ENCODE measurements around the gene CHAC1.

Gene CHAC1

DNA sequence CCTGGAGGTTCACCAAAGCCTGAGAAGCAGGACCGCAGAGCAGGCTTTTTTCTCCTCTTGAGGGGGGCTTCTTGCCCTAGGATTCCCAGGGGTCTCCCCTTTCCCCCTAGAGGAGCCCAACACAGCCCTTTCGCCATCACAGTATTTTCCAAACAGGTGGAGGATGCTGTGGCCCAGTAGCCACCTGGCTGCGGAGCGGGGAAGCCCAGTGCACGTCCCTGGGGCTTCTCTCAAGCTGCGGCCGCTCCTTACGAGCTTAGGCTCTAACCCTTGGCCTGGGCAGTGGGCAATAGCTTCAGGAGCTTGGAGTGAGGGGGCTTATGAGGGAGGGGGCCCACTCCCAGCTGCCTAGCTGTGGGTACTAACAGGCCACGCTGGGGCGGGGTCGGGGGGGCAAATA, 35.7 kb upstream of the CHAC1 start:
- DNase-seq (ENCODE audit: low read depth, low spot score), result no peak
- TF ChIP-seq SUZ12 (IDR thresholded peaks at IDR 0.05; ENCODE audit: extremely low read depth, insufficient read depth, insufficient read length), result no peak
- TF ChIP-seq YY1 (IDR thresholded peaks at IDR 0.05; ENCODE audit: insufficient read depth, insufficient read length), result no peak
- TF ChIP-seq ZNF274 (IDR thresholded peaks at IDR 0.05; ENCODE audit: low read depth, low read length), result no peak
- Histone ChIP-seq H3K9me3 (ENCODE audit: insufficient read depth, low read length) (no peaks in the 10 kb centered on the region), H3K9ac (ENCODE audit: insufficient read length, low read depth) (no peak overlapping the region), H3K27me3 (ENCODE audit: insufficient read depth, insufficient read length) (peaks cover 82% of the 10 kb centered on the region), H3K4me3 (ENCODE audit: insufficient read length, low read depth) (no peak overlapping the region), H3K4me1 (ENCODE audit: insufficient read depth, insufficient read length) (peaks cover 21% of the 10 kb centered on the region), H3K36me3 (ENCODE audit: insufficient read depth, insufficient read length, low read length) (no peaks in the 10 kb centered on the region)

DNA sequence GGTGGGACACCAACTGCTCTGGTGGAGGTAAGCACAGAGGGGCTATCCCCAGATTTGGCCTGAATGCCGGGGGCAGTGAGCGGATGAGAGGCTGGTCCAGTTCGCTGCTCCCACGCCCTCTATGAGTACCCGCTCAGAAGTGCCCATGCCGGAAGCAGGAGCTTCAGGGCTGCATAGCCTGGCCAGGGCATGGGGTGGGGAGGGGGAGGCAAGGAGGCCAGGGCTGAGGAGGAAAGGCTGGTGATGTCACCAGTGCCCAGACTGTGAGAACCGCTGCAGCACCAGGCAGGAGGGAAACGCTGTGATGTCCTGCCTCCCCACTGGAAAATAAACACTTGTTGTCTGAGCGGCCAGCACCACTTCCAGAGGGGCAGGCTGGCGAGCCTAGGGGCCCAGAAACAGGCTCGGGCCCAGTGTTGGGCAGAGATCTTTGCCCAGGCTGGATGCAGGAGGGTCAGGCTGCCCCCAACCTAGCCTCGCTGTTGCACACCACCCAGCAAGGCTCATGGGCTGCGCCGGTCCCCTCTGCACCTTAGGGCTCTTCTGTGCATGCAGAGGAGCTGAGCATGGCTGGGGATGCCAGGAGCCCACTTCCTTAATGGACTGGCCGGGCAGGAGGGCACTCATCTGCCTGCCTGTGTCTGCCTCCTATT, 35.0 kb upstream of the CHAC1 start:
- H3K9me3 ChIP-seq (ENCODE audit: insufficient read depth, low read length), result no peaks in the 10 kb centered on the region
- no peaks in the 10 kb centered on the region for H3K36me3 ChIP-seq (ENCODE audit: insufficient read depth, insufficient read length, low read length)
- no peak for TF ChIP-seq ZNF274 (IDR thresholded peaks at IDR 0.05; ENCODE audit: low read depth, low read length)
- no peak for TF ChIP-seq YY1 (IDR thresholded peaks at IDR 0.05; ENCODE audit: insufficient read depth, insufficient read length)
- TF ChIP-seq SUZ12 (IDR thresholded peaks at IDR 0.05; ENCODE audit: extremely low read depth, insufficient read depth, insufficient read length), result no peak
- peaks cover 88% of the 10 kb centered on the region for H3K27me3 ChIP-seq (ENCODE audit: insufficient read depth, insufficient read length)
- H3K4me1 ChIP-seq (ENCODE audit: insufficient read depth, insufficient read length), result peaks cover 18% of the 10 kb centered on the region
- H3K9ac ChIP-seq (ENCODE audit: insufficient read length, low read depth), result no peak overlapping the region
- no peak for DNase-seq (ENCODE audit: low read depth, low spot score)
- no peak overlapping the region for H3K4me3 ChIP-seq (ENCODE audit: insufficient read length, low read depth)

DNA sequence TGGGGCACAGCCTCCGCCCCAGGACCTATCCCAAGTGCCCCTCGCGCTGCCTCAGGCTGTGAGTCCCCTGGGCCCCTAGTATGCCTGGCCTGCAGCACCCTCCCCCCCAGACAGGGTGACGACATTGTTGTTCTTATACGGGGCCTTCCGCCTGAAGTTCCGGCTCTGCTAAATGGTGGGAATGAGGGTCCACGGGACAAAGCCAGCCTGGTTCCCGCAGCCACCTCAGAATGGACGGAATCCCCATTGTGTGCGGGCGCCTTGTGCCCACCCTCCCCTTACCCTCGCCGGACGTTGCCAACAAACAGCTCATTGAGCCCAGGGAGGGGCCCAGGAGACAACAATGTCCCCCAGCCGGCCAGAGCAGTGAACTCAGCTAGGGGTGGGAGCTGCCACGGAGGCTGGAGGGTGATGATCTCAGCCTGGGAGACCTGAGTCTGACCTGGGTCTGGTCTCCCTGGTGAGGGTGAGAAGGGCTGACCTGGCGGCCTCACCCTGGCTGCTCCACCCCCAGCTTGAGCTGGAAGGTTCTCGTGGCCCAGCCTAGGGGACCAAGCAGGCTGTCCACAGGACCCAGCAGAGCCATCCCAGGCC, 34.4 kb upstream of the CHAC1 start:
- no peaks in the 10 kb centered on the region for H3K9me3 ChIP-seq (ENCODE audit: insufficient read depth, low read length)
- H3K4me1 ChIP-seq (ENCODE audit: insufficient read depth, insufficient read length), result peaks cover 17% of the 10 kb centered on the region
- H3K9ac ChIP-seq (ENCODE audit: insufficient read length, low read depth), result no peak overlapping the region
- no peaks in the 10 kb centered on the region for H3K36me3 ChIP-seq (ENCODE audit: insufficient read depth, insufficient read length, low read length)
- DNase-seq (ENCODE audit: low read depth, low spot score), result no peak
- H3K27me3 ChIP-seq (ENCODE audit: insufficient read depth, insufficient read length), result peaks cover 94% of the 10 kb centered on the region
- TF ChIP-seq SUZ12 (IDR thresholded peaks at IDR 0.05; ENCODE audit: extremely low read depth, insufficient read depth, insufficient read length) (no peak), YY1 (IDR thresholded peaks at IDR 0.05; ENCODE audit: insufficient read depth, insufficient read length) (no peak), ZNF274 (IDR thresholded peaks at IDR 0.05; ENCODE audit: low read depth, low read length) (no peak)
- H3K4me3 ChIP-seq (ENCODE audit: insufficient read length, low read depth), result no peak overlapping the region

DNA sequence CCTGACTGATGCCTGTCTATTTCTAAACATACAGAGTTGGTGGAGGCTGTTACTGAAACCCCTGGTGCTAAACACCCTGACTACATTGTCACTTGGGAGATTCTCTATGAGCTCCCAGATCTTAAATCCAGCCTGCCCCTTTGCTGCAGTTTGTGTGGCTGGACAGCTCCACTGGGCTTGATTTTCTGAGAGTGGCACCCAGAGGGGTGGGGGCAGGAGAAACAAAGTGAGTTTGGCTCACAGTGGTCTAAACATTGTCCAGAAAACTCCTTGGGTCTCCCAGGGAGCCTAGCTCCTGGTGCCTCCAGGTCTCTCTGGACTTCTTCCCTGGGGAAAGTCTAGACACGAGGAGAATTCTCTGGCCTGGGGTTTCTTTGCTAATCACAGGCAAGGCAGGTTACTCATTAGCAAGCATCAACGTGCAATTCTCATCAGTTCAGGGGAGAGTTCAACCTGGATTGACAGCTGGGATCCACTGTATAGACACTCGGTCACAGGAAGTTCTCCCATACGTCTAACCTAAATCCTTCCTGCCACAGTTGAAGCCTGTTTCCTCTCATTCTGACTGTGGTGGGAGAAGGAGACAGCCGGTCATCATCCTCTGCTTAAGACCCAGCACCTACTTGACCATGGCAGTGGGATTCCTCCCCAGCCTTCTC, 31.2 kb upstream of the CHAC1 start:
- H3K4me3 ChIP-seq (ENCODE audit: insufficient read length, low read depth), result no peak overlapping the region
- H3K4me1 ChIP-seq (ENCODE audit: insufficient read depth, insufficient read length), result peaks cover 20% of the 10 kb centered on the region
- TF ChIP-seq YY1 (IDR thresholded peaks at IDR 0.05; ENCODE audit: insufficient read depth, insufficient read length) (no peak), ZNF274 (IDR thresholded peaks at IDR 0.05; ENCODE audit: low read depth, low read length) (no peak), SUZ12 (IDR thresholded peaks at IDR 0.05; ENCODE audit: extremely low read depth, insufficient read depth, insufficient read length) (no peak)
- no peaks in the 10 kb centered on the region for H3K9me3 ChIP-seq (ENCODE audit: insufficient read depth, low read length)
- DNase-seq (ENCODE audit: low read depth, low spot score), result no peak
- H3K27me3 ChIP-seq (ENCODE audit: insufficient read depth, insufficient read length), result peaks cover 100% of the 10 kb centered on the region
- H3K9ac ChIP-seq (ENCODE audit: insufficient read length, low read depth), result no peak overlapping the region
- H3K36me3 ChIP-seq (ENCODE audit: insufficient read depth, insufficient read length, low read length), result no peaks in the 10 kb centered on the region

DNA sequence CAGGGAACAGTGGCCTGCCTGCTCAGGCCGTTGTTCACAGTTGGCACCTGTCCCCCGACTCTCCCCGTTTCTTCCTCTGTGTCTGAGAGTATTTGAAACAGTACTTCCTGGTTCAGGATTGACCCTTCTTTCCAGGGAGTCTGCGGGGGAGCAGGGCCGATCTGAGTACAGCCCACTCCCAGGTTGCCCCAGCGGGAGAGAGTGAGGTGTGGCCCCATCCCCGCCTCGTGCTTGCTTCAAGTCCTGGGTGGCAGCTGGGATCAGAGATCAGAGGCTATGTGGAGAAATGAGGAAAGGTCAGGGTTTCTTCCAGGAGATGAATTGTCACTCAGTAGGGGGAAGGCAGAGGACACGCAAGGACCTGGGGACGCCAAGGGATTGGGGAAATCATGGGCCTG, 30.7 kb upstream of the CHAC1 start:
- Histone ChIP-seq H3K9me3 (ENCODE audit: insufficient read depth, low read length) (no peaks in the 10 kb centered on the region), H3K36me3 (ENCODE audit: insufficient read depth, insufficient read length, low read length) (no peaks in the 10 kb centered on the region), H3K4me1 (ENCODE audit: insufficient read depth, insufficient read length) (peaks cover 22% of the 10 kb centered on the region), H3K4me3 (ENCODE audit: insufficient read length, low read depth) (no peak overlapping the region), H3K27me3 (ENCODE audit: insufficient read depth, insufficient read length) (peaks cover 100% of the 10 kb centered on the region), H3K9ac (ENCODE audit: insufficient read length, low read depth) (no peak overlapping the region)
- DNase-seq (ENCODE audit: low read depth, low spot score), result no peak
- TF ChIP-seq ZNF274 (IDR thresholded peaks at IDR 0.05; ENCODE audit: low read depth, low read length) (no peak), SUZ12 (IDR thresholded peaks at IDR 0.05; ENCODE audit: extremely low read depth, insufficient read depth, insufficient read length) (no peak), YY1 (IDR thresholded peaks at IDR 0.05; ENCODE audit: insufficient read depth, insufficient read length) (no peak)

DNA sequence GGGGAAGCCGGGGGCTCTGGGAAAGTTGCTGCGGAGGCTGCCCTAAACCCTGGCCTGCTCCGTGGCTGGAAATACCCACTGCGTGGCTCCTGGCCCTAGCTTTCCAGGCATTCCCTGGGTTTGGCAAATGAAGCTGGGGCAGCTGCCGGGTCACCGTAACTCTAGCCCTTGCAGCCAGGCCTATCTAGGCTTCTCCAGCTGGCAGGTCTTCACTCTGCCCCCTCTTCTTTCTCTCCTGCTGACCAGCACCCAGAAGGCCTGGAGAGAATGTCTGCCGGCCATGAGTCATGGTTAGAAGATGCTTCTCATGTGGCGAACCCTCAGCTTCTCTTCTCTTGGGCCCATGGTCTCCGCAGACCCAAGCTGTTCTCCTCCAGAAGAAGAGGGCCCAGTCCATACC, 29.7 kb upstream of the CHAC1 start:
- Histone ChIP-seq H3K9me3 (ENCODE audit: insufficient read depth, low read length) (no peaks in the 10 kb centered on the region), H3K9ac (ENCODE audit: insufficient read length, low read depth) (no peak overlapping the region), H3K27me3 (ENCODE audit: insufficient read depth, insufficient read length) (peaks cover 99% of the 10 kb centered on the region), H3K4me3 (ENCODE audit: insufficient read length, low read depth) (no peak overlapping the region), H3K4me1 (ENCODE audit: insufficient read depth, insufficient read length) (peaks cover 20% of the 10 kb centered on the region), H3K36me3 (ENCODE audit: insufficient read depth, insufficient read length, low read length) (no peaks in the 10 kb centered on the region)
- TF ChIP-seq YY1 (IDR thresholded peaks at IDR 0.05; ENCODE audit: insufficient read depth, insufficient read length), result no peak
- no peak for TF ChIP-seq SUZ12 (IDR thresholded peaks at IDR 0.05; ENCODE audit: extremely low read depth, insufficient read depth, insufficient read length)
- TF ChIP-seq ZNF274 (IDR thresholded peaks at IDR 0.05; ENCODE audit: low read depth, low read length), result no peak
- no peak for DNase-seq (ENCODE audit: low read depth, low spot score)

DNA sequence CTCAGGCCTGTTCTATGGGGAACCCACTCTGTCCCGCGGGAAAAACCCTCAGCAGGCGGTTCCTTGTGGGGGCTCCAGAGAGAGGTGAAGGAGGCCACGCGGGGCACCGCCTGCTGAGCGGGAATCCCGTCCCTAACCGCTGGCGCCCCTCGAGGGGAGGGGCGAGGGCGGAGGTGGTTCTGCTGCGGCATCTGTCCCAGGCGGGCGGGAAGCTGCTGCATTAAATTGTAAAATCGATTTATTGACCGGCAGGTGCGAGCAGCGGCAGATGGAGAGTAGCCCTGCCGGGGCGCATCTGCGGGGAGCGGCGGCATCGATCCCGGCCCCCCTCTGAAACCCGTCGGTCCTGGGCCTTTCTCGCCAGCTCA, 27.8 kb upstream of the CHAC1 start:
- peaks cover 98% of the 10 kb centered on the region for H3K27me3 ChIP-seq (ENCODE audit: insufficient read depth, insufficient read length)
- no peak for DNase-seq (ENCODE audit: low read depth, low spot score)
- H3K4me1 ChIP-seq (ENCODE audit: insufficient read depth, insufficient read length), result peaks cover 13% of the 10 kb centered on the region

More for the DNA sequence above, 27.8 kb upstream of the CHAC1 start:
- Histone ChIP-seq H3K4me3 (ENCODE audit: insufficient read length, low read depth) (no peak overlapping the region), H3K9me3 (ENCODE audit: insufficient read depth, low read length) (no peaks in the 10 kb centered on the region), H3K9ac (ENCODE audit: insufficient read length, low read depth) (no peak overlapping the region), H3K36me3 (ENCODE audit: insufficient read depth, insufficient read length, low read length) (no peaks in the 10 kb centered on the region)
- TF ChIP-seq SUZ12 (IDR thresholded peaks at IDR 0.05; ENCODE audit: extremely low read depth, insufficient read depth, insufficient read length) (no peak), YY1 (IDR thresholded peaks at IDR 0.05; ENCODE audit: insufficient read depth, insufficient read length) (no peak), ZNF274 (IDR thresholded peaks at IDR 0.05; ENCODE audit: low read depth, low read length) (no peak)
